ENCODE measurements around the gene GGA3.
A peak's percentile ranks its signal among the peaks of the same experiment; 100 is the strongest.
"Not testable (repeated sequence)": the region's sequence is repeated elsewhere in the genome, so short reads cannot be mapped to it uniquely, and the experiment has no call there.

Gene GGA3, protein sequence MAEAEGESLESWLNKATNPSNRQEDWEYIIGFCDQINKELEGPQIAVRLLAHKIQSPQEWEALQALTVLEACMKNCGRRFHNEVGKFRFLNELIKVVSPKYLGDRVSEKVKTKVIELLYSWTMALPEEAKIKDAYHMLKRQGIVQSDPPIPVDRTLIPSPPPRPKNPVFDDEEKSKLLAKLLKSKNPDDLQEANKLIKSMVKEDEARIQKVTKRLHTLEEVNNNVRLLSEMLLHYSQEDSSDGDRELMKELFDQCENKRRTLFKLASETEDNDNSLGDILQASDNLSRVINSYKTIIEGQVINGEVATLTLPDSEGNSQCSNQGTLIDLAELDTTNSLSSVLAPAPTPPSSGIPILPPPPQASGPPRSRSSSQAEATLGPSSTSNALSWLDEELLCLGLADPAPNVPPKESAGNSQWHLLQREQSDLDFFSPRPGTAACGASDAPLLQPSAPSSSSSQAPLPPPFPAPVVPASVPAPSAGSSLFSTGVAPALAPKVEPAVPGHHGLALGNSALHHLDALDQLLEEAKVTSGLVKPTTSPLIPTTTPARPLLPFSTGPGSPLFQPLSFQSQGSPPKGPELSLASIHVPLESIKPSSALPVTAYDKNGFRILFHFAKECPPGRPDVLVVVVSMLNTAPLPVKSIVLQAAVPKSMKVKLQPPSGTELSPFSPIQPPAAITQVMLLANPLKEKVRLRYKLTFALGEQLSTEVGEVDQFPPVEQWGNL

DNA sequence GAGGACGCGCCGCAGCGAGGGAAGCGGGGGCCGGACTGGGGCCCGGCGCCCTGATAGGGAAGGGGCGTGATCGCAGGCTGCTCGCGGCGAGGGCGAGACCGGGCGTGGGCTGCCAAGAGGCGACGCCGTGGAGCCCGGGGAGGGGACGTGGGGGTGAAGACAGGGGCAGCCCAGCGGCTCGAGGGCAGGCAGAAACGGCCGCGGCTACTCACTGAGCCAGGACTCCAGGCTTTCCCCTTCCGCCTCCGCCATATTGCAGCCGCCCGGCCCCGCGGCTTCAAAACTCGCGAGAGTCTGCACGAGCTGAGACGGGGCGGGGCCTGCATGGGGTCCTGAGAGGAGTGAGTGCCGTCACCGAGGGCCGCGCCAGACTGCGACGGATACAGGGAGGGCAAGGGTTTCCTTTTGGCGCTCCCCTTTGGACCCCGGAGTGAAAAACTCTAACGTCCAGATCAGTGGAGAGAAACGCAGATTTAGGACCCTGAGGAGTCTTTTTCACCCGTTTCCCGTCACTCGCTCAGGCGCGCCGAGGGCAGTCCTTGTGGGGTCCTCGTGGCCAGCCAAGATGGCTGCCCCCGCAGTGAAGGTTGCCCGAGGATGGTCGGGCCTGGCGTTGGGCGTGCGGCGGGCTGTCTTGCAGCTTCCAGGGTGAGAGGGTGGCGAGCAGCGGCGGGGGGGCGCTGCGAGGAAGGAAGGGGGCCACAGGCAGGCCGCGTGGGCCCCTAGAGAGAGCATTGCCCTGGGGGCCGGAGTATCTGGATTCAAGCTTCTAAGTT, at the start of gene GGA3, which contains the start of gene MRPS7:
TSS of gene GGA3 (minus strand) at position 271 of the 776 bp plus-strand sequence. CDS start at position 252, 19 bp downstream.
TSS of gene MRPS7 (plus strand) at position 544 of the 776 bp plus-strand sequence. CDS start at position 566, 22 bp downstream.
- DNase-seq = peak; percentile 94 to 95

DNA sequence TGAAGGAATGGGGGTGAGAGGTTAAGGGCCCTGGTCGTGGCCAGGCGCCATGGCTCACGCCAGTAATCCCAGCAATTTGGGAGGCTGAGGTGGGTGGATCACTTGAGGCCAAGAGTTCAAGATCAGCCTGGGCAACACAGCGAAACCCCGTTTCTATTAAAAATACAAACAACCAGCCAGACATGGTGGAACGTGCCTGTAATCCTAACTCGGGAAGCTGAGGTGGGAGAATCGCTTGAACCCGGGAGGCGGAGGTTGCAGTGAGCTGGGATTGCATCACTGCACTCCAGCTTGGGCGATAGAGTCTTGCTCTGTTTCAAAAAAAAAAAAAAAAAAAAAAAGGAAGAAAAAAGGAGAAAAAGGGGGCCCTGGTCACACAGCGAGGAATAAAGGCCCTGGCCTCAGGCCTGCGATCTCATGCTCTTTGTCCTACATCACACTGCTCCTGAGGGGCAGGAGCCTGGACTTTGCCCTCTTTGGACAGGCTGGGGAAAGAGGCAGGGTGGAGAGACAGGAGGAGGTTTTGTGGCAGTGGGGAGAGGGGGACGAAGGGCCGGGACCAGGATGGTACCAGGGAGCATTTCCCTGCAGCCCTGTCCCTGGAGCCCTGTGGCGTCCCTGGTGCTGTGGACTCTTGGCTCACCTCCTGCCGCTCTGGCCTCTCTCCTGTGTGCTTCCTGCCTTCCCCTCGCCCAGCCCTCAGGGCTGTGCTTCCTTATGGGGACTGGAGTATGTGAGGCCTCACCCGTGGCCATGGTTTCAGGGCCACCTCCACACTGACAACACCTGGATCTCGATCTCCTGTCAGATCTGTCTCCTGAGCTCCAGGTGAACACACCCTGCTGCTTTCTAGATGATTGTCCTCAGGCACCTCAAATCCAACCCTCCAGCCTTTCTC, 47.6 kb upstream of the GGA3 start:
- DNase-seq = peak in 1 of 2 experiments; percentile 27

DNA sequence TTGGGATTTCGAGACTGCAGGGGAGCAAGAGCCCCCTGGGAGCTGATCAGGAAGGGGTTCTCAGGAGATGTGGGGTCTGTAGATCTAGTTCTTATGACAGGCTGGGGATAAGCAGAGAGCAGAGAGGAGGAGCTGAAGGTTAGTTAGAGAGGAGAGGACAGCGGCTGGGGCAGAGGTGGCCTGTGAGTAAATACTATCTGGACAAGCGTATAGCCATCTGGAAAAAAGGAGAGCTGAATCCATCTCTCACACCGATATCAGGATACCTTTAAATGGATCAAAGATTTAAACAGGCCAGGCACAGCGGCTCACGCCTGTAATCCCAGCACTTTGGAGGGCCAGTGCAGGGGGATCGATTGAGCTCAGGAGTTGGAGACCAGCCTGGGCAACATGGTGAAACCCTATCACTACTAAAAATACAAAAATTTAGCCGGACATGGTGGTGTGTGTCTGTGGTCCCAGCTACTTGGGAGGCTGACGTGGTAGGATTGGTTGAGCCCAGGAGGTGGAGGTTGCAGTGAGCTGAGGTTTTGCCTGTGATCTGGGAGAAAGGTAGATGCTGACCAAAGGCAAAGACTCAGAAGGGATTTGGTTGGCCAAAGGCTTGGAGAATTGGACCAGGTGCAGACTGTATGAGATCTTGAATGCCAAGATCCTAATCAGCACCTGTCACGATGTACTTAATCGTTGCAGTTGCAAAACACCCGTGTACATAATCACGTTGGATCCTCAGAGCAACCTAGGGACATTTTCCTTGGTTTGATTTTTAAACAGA, 46.7 kb upstream of the GGA3 start:
- no peak for DNase-seq

DNA sequence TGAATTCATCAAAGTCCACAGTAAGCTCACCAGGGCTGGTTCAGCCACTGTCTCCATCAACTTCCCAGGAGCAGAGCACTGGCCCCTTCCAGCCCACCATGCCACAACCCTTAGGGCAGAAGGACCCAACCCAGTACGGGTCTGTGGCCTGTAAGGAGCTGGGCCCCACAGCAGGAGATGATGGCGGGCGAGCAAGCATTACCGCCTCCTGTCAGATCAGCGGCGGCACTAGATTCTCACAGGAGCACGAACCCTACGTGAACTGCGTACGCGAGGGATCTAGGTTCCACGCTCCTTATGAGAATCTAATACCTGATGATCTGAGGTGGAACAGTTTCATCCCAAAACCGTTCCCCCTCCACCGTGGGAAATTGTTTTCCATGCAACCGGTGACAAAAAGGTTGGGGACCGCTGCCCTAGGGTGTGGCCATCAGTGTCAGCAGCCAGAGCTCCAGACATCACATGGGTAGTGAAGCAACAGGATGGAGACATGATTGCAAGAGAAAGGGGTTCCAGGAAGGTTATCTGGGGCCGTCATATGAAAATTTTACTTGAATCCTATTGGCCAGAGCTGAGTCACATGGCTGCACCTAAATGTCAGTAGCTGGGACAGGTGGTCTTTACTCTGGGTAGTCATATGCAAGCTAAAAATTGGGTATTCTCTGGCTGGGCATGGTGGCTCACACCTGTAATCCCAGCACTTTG, 40.2 kb upstream of the GGA3 start:
- DNase-seq = no peak

DNA sequence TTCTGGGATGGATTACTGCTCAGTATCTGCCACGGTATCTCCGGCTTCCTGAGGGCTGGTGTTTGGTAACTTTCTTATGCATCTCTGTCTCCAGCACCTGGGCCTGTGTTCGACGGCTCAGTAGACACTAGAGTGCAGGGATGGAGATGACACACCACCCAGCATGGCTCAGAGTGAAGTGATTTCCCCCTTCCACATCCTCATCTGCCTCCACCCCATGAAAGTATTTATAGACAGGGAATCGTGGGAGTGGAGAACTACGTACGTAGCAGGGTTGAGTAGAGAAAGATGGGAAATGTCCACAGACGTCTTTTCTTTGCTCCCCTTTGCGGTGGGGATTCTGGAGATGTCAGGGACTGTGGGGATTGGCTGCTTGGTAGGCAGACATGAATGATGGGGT, 39.6 kb upstream of the GGA3 start:
- DNase-seq = no peak

DNA sequence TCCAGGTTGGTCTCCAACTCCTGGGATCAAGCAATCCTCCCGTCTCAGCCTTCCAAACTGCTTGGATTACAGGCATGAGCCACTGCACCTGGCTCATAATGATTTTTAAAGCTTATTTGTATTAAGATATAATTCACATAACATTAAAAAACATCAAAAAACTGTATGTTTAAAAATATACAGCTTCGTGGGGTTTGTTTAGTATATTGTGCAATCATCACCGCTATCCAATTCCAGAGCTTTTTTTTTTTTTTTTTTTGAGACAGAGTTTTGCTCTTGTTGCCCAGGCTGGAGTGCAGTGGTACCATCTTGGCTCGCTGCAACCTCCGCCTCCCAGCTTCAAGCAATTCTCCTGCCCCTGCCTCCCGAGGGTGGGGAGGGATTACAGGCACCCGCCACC, 38.9 kb upstream of the GGA3 start:
- DNase-seq = no peak

DNA sequence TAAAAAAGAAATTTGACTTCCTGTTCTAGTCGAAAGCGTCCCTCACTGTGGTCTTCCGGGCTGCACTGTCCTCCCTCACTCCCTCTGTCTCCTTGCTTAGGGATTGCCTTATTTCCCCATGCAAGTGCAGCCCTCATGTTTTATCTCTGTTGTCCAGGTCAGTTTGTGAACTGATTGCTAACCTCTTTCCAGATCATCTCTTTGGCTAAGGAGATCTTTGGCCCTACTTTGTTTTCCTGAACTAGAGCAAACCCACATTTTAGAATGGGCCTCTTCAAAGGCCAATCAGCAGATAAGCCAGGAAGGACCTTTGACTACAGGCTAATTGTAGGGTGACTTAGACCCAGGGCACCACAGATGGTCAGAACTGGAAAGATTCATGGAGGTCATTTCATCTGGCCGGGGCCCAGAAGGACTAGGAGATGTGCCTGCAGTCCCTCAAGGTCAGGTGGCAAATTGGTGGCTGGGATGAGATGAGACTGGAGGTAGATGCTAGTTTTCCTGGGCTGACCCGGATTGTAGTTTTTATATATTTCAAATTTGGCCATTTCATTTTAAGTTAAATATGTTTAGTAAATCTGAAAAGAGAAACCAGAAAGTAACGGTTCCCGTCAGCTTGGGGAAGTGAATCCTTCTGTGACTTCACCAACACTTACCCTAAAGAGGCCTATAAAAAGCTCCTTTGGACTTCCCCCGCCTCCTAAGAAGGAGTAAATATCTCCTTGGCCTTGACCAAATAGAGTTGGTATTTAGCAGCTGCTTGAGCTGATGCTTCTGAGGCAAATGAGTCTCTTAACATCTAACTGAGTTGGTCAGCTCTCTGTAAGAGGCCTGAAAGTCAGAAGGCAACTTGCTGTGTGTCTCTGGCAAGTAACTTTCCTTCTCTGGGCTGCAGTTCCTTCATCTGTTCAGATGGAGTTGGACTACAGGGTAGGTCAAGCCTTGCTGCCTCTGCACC, 34.1 kb upstream of the GGA3 start:
- peak; percentile 27 to 30 for DNase-seq

DNA sequence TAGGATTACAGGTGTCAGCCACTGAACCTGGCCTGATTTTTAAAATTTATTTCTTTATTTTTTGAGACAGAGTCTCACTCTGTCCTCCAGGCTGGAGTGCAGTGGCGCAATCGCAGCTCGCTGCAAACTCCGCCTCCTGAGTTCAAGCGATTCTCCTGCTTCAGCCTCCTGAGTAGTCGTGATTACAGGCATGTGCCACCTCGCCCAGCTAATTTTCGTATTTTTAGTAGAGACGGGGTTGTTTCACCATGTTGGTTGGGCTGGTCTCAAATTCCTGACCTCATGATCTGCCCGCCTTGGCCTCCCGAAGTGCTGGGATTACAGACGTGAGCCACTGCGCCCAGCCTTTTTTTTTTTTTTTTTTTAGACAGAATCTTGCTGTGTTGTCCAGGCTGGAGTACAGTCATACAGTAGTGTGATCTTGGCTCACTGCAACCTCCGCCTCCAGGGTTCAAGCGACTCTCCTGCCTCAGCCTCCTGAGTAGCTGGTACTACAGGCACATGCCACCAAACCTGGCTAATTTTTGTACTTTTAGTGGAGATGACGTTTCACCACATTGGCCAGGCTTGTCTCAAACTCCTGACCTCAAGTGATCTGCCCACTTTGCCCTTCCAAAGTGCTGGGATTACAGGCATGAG, 31.5 kb upstream of the GGA3 start:
- not testable (repeated sequence) for DNase-seq

DNA sequence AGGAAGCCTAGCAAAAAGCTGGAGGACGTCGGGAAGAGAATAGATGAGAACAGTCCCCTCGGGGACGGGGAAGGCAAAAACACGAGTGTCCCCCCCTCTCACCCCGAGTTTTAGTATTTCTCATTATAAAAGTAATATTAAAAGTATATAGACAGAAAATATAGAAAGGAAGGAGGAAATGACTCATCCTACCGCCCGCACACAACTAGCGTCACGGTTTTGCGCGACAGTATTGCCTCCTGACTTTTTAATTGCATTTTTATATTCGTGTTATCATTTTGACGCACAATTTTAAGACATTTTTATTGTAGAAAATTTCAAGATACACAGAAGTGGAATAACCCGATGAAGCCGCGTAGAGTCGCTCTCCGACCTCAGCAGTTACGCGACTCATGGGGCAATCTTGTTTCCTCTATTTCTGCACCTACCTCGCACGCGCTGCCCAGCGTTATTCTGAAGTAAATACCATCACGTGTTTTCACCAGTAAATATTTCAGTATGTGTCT, 28.5 kb upstream of the GGA3 start:
- peak; percentile 91 to 95 for DNase-seq

DNA sequence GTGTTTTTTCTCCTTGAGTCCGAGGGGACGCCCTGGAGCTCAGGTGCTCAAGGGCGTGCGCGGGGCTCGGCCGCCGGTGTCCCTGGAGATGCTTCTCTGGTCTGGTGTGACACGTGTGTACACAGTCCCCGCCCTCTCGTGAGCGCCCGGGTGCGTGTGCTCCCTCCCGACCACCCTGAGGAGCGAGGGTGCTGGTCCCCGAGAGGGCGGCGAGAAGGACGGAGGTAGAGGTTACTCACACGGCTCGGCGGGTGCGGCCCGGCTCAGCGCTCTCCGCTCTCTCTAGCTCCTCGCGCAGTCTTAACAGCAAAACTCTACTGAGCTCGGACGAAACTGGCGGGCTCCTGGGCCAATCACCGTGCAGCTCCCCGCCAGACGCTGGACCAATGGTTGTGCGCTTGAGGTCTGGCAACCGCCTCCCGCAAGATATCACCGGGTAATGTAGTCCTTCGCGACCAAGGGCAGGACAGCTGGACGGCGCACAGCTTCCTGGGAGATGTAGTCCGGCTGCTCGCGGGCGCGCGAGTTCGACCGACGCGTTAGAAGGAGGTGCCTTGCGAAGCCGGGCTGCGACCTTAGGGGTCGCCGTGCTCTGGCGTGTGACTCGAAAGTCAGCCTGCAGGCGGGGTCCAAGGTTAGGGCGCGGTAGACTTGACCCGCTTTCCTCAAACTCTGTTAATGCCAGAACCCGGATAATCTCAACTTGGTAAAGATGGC, 27.9 kb upstream of the GGA3 start, which contains the start of gene SLC25A19:
TSS of gene SLC25A19 (minus strand) at position 319 of the 717 bp plus-strand sequence. CDS start 2,669 bp downstream, outside the sequence.
- peak; percentile 100 for DNase-seq

DNA sequence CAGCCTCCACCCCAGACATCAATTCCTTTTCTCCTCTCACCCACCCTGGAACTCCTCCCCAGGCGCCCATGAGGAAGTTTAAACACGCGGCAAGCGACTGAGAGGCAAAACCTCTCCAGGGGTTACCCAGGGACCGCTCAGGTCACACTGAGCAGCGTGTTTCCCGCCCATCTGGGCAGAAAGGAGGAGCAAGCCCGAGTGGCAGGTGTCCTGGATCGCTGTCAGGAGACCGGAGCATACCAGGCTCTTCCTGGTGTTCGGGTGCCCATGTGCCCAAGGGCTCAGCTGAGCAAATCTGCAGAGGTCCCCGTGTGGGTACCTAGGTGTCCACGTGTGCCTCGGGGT, 27.3 kb upstream of the GGA3 start:
- peak; percentile 68 for DNase-seq

DNA sequence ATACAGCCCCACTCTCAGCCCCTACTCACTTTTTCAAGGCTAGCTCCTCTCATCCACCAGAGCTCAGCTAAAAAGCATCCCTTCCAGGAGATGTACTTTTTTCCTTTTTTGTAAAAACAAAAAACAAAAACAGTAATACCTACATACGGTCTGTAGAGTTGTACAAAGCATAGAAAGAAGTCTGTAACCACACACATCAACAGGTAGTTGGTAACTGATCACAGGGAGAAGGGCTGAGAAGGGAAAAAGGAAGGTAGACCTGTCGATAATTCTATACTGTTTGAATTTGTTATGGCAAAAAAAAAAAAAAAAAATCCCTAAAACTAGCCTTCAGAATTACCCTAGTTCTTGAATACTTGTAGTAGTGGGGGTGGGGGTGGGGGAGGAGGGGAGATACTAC, 27.0 kb upstream of the GGA3 start:
- no peak for DNase-seq

DNA sequence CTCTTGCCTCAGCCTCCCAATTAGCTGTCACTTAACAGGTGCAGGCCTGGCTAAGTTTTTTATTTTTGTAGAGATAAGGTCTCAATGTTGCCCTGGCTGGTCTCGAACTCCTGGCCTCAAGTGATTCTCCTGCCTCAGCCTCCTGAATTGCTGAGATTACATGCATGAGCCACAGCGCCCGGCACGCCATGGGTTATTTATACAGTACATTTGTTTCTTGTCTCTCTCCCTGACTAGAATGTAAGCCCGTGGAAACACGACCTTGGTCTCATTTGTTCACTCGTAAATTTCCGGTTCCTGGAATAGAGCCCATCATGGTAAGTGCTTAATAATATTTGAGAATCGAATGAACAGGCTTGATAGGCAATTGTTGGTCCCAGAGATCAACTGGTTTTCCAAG, 25.8 kb upstream of the GGA3 start:
- DNase-seq = no peak

DNA sequence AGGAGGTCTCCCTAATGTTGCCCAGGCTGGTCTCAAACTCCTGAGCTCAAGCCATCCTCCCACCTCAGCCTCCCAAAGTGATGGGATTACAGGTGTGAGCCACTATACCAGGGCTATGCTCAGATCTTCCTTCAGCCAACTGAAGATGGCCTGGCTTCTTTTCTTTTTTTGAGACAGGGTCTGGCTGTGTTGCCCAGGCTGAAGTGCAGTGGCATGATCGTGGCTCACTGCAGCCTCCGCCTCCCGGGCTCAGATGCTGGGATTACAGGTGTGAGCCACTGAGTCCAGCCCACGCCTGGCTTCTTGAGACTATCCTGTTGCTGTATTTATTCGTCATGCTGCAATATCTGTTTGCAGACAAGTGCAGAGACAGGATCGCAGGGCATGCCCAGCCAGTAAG, 23.7 kb upstream of the GGA3 start:
- DNase-seq = no peak

DNA sequence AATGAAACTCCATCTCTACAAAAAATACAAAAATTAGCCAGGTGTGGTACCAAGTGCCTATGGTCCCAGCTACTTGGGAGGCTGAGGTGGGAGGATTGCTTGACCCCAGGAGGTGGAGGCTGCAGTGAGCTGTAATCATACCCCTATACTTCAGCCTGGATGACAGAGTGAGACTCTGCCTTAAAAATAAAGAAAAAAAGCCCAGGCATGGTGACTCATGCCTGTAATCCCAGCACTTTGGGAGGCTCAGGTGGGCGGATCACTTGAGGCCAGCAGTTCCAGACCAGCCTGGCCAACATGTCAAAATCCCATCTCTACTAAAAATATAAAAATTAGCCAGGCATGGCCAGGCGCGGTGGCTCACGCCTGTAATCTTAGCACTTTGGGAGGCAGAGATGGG, 18.8 kb upstream of the GGA3 start:
- not testable (repeated sequence) for DNase-seq

DNA sequence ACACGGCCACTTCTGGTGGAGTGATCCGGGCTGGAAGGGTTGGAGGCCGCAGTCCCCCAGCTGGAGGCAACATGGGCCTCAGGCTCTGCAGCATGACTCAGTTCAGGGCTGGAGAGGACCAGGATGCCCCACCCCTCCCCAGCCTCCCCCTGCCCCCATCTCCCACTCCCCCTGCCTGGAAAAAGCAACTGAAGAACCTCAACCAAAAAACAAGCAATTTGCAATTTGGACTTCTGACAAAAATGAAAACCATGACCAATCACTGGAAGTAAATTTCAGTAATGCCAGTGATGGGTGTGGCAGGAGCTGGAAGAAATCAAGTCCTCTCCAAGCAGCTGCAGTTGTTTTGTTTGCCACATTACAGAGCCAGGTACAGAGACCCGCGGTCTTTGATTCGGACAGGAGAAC, 16.3 kb upstream of the GGA3 start:
- DNase-seq = no peak

DNA sequence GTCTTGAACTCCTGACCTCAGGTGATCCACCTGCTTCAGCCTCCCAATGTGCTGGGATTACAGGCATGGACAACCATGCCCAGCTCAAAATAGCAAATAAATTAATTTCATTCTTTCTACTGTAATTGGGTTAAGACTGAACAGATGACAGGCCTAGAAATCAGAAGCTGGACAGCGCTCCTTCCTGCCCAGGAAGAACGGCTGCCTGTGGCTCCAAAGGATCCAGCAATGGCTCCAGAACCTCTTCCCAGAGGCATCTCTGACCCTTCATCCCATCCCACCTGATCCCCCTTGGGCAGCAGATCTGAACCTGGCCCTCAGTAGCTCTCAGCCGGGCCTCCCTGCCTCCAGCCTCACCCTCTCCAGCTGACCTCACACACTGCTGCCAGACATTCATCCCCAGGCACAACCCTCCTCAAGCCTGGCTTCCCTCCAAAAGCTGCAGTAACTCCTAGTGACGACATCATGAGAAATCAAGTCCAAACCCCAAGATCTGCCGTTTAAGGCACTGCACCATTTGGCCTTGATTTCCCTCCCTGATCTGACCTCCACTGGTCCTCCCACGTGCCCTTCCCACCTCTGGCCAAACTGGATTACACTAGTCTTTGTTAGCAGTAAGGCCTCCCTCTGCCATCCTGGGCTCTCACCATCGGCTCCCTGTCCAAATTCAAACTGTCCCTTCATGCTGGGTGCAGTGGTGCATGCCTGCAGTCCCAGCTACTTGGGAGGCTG, 12.7 kb upstream of the GGA3 start:
- DNase-seq = peak in 1 of 2 experiments; percentile 12

All from Kasumi-1 (cell line).